HEK293T (cell line): ENCODE measurements around the gene BLVRA.
"Not testable (repeated sequence)": the region's sequence is repeated elsewhere in the genome, so short reads cannot be mapped to it uniquely, and the experiment has no call there.

ENCODE experiments used
- FOXK2 ChIP-seq: fragments of 450-650 bp; IDR thresholded peaks from 2 replicates; pipeline ENCODE4 v1.6.1; 2016; ENCODE audit warnings: mild to moderate bottlenecking
- ZNF384 ChIP-seq: fragments of 450-650 bp; IDR thresholded peaks from 2 replicates; pipeline ENCODE4 v1.6.1; 2016

- not testable (repeated sequence) for TF ChIP-seq FOXK2, ZNF384
These were observed 42.5 kb upstream of the BLVRA start for GRCh38 chr7:43715966-43716365.
